Measurements from ENCODE around the gene NCK2.

GRCh38 chr2:105781274-105781978, 36.7 kb downstream of the NCK2 start:
- no peak for TF ChIP-seq KAT7 (CRISPR knock-in tag; IDR thresholded peaks at IDR 0.05; ENCODE audit: borderline replicate concordance)
- TF ChIP-seq CTCF (IDR thresholded peaks at IDR 0.05): no peak
- TF ChIP-seq ATF6 (CRISPR knock-in tag; IDR thresholded peaks at IDR 0.05): no peak
- no peak for TF ChIP-seq MAX (CRISPR knock-in tag; IDR thresholded peaks at IDR 0.05)
- no peak for TF ChIP-seq SP1 (CRISPR knock-in tag; conservative IDR thresholded peaks at IDR 0.05)
- no peak for TF ChIP-seq GABPB1 (CRISPR knock-in tag; IDR thresholded peaks at IDR 0.05)
- no peak for TF ChIP-seq ZNF317 (CRISPR knock-in tag; IDR thresholded peaks at IDR 0.05; ENCODE audit: borderline replicate concordance, low read depth)
- TF ChIP-seq CREM (CRISPR knock-in tag; IDR thresholded peaks at IDR 0.05): no peak
- TF ChIP-seq ATF2 (CRISPR knock-in tag; IDR thresholded peaks at IDR 0.05; ENCODE audit: borderline replicate concordance, low read depth): no peak
- TF ChIP-seq TCF7 (CRISPR knock-in tag; IDR thresholded peaks at IDR 0.05; ENCODE audit: low read depth): no peak
- TF ChIP-seq JUN (CRISPR knock-in tag; IDR thresholded peaks at IDR 0.05): no peak
- TF ChIP-seq FOXJ3 (CRISPR knock-in tag; IDR thresholded peaks at IDR 0.05; ENCODE audit: borderline replicate concordance): no peak
- no peak for TF ChIP-seq NR1H2 (CRISPR knock-in tag; IDR thresholded peaks at IDR 0.05)
- no peak for TF ChIP-seq ARID4B (CRISPR knock-in tag; IDR thresholded peaks at IDR 0.05; ENCODE audit: borderline replicate concordance)

All from WTC11 (cell line).